GM18951 (cell line): ENCODE results near the gene TNS4.

Experiments
- POLR2A ChIP-seq: IDR thresholded peaks from 4 replicates; pipeline ENCODE4 v1.6.1; 2011; ENCODE audit warnings: mild to moderate bottlenecking; ENCODE audit not compliant: insufficient read length, insufficient read depth; ENCODE audit errors: extremely low read depth
- in situ Hi-C: fragments of 300-500 bp; cut with MboI; formaldehyde crosslinking; loops from one replicate; pipeline ENCODE4 v1.12.0; 2022; ENCODE audit warnings: low sequenced_read_pairs, mixed read lengths, inconsistent platforms; ENCODE audit not compliant: unreplicated experiment

TNS4 gene

DNA sequence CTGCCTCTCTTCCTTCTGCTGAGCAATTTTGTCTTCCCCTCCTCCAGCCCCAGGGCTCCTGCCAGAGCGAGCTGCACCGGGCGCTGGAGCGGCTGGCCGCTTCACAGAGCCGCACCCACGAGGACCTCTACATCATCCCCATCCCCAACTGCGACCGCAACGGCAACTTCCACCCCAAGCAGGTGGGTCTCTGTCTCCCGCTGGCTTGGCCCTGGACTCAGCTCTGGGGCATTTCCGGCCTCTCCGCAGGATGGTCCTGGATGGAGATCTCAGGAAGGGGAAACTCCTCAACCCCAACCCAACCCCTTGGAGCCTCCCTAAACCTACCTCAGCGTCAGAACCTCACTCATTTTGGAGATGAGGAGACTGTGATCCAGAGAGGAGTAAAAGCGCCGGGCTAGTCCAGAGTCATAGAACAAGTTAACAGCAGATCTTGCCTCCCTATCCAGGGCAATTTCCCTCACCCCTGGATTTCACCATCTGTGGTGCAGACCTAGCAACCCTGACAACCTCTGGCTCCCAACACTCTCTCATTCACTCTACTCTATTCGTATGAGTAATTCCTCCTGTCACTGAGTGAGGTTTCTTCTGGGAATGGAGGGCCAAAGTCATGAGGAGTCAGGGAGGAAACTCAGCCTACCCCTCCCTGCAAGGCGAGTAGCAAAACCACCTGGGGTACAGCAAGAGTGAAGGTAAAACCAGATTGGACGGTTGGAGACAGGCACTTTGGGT lies 47.4 kb downstream of the TNS4 start:
- TF ChIP-seq POLR2A = no peak
- in situ Hi-C loops = no loop called here

DNA sequence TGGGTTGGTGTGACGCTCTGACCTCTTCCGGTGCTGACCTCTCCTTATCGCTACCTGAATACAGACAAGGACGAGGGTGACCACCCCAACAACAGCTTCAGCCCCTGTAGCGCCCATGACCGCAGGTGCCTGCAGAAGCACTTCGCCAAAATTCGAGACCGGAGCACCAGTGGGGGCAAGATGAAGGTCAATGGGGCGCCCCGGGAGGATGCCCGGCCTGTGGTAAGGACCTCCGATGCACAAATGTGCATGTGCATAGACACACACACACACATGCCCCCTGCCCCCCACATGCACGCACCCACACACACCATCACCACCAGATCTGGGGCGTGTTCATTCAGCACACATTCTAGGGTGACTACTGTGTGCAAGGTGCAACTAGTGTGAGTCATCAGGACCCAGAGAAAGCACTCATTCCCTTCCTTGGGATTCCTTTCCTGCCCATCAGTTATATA lies 48.5 kb downstream of the TNS4 start:
- in situ Hi-C loops = no loop called here
- no peak for TF ChIP-seq POLR2A

DNA sequence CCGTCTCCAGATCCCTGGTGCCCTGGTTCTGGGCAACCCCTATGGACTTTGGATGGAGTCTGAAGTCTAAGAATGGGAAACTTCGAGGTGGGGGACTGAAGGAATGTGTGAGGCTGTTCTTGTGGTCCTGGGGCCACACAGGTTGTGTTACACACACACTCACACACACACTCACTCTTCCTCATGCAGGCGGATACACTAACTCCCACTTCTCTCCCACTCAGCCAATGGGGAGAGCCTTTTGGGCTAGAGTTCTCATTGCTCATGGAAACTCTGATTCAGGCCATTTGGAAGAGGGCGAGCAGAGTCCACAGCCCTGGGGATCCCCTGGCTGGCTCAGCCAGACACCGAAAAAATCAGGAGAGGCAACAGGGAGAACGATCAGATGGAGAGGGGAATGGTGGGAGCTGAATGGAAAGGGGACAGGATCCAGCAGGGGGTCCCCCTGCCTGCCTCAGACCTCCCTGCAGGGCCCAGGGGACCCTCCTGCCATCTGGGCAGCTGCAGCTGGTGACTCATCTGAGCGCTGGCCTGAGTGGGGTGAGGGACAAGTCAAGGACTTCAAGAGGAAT lies 49.1 kb downstream of the TNS4 start:
- in situ Hi-C loops = no loop called here
- no peak for TF ChIP-seq POLR2A

DNA sequence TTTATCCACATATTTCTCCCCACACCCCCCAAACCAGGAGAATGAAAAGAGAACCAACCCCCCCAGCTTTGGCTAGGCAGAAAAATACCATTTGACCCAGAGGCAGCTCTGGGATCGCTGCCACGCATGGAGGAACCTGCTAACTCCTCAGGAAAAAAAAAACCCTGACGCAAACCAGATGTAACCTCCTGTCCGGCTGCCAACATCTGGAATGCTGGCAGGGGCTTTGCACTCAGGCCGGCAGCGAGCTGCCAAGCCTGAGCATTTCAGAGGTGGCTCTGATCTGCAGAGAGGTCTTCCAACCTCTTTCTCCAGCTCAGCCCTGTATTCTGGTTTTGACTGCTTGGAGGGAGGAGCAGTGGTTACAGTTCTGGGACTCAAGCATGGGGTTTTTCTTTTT lies 50.0 kb downstream of the TNS4 start:
- in situ Hi-C loops = no loop called here
- no peak for TF ChIP-seq POLR2A

DNA sequence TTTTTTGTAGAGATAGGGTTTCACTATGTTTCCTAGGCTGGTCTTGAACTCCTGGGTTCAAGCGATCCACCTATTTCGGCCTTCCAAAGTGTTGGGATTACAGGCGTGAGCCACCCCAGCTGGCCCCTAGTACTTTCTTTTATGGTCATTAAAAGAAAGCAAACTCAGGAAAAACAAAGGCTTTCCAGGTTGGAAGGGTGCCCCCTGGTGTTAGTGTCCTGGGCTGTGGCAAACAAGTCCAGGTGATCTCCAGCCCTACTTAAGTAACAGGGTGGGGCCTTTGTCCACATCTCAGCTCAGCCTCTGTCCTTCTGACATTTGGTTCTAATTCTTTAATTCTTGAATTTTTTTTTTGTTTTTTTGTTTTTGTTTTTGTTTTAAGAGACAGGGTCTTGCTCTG lies 51.2 kb downstream of the TNS4 start:
- in situ Hi-C loops = no loop called here
- TF ChIP-seq POLR2A = no peak

DNA sequence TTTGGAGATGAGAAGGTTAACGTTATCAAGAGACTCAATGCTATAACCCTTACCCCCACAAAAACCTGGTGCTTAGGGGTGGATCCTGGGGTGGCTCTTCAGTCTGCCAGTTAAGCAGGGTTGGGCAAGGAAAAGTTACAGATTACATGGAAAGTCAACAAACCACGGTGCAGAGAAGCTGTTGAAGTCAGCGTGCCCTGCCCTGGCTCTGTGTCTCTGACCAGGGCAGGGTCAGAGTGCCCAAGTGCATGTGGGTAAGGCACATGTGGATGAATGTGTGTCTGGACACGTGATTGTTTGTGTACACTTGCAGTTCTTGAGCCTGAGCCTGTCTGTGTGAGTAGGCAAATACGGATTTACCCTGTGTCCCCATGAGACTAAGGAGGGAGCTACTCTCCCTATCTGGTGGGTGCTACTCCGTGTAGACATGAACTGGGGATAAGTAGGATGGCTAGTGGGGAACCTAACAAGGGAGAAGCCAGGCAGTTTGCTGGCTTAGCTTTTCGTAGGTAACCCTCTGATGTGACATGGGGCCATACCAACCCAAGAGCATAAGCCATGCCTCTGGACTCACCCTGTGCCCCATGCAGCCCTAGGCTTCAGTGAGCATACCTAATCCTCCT lies 52.7 kb downstream of the TNS4 start:
- in situ Hi-C loops = loop anchor here (25.0 kb wide), 1 partner anchor 89 kb away; no protein-coding TSS in a partner anchor
- TF ChIP-seq POLR2A = no peak

DNA sequence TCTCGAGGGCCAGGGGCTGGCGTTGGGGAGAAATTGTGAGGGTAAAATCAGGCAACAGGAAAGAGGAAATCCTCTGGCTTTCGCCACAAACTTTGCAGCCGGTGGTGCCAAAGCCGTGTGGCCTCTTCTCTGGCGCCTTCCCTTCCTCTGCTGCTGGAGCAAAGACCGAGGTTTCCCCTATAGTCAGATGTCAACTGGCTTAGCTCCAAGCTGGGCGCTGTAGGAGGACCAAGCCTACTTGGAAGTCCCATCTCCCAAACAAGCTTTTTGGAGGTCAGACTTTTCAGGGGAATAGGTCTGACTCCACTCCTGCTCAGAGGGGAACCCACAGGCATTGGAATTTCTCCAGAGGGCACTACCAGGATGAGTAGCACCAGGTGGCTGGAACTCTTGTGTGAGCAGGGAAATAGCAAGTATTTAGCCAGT lies 53.2 kb downstream of the TNS4 start:
- TF ChIP-seq POLR2A = no peak
- in situ Hi-C loops = loop anchor here (25.0 kb wide), 1 partner anchor 89 kb away; no protein-coding TSS in a partner anchor

DNA sequence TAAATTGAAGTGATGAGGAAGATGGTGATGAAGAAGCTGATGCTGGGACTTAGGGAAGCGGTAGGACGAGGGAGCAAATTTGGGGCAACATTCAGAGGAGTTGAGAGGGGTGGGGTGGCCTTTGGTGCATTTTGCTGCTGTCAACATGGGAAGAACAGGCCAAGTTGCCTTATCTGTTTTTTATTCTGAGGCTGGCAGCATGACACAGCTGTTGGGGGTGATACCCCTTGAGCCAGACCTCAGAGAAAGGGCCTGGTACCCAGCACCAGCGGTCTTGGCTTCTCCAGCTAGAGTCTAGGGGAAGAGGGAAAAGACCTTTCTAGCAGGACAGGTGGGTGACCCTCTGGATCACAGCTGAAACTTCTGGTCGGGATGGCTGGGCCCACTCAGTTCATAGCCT lies 53.6 kb downstream of the TNS4 start:
- in situ Hi-C loops = loop anchor here (25.0 kb wide), 1 partner anchor 89 kb away; no protein-coding TSS in a partner anchor
- TF ChIP-seq POLR2A = no peak

DNA sequence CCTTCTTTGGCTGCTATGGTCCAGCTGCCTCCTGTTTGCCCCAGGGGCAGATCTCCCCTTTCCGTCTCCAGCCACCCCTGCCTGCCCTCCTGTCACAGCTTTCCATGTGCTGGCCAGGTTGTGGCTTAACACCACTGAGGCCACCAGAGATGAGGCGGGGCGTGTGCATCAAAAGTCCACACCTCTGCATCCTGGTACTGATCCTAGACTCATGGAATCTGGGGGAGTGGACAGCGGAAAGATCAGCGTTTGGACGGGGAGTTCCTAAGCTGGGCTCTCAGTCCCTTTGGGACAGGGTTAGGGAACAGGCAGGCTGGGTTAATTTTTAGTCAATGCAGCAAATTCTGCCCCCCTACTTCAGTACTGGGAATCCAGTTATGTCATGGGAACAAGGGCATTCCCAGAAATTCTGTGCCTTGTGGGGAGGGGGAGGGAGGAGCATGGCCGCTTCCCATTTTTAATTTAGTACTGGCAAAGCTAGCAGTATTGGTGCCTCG lies 54.2 kb downstream of the TNS4 start:
- in situ Hi-C loops = loop anchor here (25.0 kb wide), 1 partner anchor 90 kb away; no protein-coding TSS in a partner anchor
- no peak for TF ChIP-seq POLR2A

DNA sequence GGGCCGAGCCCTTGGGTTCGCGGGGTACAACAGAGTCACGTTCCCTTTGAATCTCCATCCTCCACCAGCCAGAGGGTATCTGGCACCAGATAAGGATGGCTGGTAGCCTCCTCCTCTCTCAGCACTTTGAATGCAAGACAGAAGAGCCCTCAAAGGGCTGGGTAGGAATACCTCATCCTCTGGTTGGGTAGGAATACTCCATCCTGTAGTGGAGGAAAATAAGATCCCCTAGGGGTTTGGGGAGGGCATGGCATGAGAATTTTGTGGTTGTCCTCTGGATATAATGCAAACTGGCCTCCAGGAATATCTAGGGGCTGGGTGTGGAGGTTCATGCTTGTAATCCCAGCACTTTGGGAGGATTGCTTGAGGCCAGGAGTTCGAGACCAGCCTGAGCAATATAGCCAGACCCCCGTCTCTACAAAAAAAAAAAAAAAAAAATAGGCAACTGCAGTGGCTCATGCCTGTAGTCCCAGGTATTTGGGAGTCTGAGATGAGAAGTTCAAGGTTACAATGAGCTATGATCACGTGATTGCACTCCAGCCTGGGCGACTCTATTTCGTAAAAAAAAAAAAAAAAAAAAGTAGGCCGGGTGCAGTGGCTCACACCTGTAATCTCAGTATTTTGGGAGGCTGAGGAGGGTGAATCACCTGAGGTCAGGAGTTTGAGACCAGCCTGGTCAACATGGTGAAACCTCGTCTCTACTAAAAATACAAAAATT lies 55.5 kb downstream of the TNS4 start:
- in situ Hi-C loops = loop anchor here (25.0 kb wide), 1 partner anchor 91 kb away; no protein-coding TSS in a partner anchor
- TF ChIP-seq POLR2A = no peak

DNA sequence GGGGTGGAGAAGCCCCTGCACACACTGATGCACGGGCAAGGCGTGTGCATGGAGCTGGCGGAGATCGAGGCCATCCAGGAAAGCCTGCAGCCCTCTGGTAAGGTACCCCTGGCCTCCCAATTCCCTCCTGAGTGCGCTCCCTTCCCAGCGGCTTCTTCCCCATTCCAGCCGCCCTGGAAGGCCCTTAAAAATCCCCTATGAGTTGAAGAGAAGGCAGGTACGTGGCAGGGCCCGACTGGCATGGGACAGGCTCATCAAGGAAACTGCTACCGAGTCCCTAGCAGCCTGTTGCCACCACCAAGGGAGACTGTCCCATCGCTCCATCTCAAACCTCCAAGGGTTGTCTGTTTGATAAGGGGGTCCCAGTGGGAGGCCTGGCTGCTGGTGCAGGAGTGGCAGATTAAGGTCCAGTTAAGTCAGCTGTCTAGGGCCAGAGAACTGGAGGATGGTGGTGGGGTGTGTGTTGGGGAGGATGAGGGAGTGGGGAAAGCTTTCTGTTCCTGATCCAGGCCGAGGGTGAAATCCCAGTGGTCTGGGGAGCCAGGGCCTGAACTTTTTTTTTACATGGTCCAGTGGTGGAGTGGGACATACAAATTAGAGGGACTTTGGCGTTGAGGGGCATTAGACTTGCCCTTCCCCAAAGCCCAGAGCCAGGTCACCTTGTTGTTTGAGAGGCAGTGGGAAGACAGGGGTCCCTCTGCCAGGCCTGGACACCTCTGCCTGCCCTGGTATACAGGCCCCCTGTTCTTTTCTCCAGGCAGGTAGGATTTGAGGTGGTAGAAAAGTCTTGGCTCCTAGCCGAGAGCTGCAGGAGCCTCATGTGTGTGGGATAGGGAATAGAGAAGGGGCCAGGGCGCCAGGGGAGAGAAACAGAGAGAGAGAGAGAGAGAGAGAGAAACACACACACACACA lies 57.2 kb downstream of the TNS4 start:
- in situ Hi-C loops = loop anchor here (25.0 kb wide), 1 partner anchor 93 kb away; no protein-coding TSS in a partner anchor
- no peak for TF ChIP-seq POLR2A
